HG02588 (cell line): ENCODE measurements around the gene PLCH1.
"Not testable (repeated sequence)": the region's sequence is repeated elsewhere in the genome, so short reads cannot be mapped to it uniquely, and the experiment has no call there.

ENCODE experiments used
- ATAC-seq: cut with Tn5 transposase; IDR thresholded peaks from one replicate; pipeline ENCODE4 v1.9.1; 2021; ENCODE audit warnings: mild to moderate bottlenecking, moderate library complexity; ENCODE audit not compliant: unreplicated experiment

The PLCH1 gene

DNA sequence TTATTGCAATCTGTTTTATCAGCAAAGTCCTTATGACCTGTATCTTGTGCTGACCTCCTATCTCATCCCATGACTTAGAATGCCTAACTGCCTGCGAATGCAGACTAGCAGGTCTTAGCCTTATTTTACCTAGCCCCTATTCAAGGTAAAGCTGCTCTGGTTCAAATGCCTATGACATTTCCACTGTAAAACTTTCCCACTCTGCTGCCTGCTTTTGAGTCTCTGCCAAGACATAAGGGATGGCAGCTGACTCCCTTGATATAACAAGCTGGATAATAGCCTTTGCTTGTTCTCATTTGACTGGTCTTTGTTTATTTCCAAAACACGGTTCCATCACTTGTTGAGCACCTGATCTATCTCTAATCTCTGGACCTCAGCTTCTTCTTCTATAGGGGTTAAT lies 319.5 kb downstream of the PLCH1 start:
- no peak for ATAC-seq

DNA sequence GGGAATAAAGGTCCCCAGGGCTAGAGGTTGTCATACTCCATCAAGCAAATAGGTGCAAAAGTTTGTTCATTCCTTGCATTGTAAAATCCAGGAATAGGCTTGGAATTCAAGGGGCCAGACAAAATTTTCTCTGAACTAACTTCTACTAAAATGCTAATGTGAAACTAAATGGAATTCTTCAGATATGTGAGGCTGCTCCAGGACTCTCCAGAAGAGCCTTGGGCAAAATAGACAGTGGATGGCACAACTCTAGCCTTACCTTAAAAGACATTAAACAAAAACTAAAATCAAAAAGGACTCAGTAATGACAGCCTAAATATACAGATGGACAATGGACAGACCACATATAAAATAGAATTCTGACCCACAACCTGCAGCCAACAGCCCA lies 320.6 kb downstream of the PLCH1 start:
- ATAC-seq: no peak

GRCh38 chr3:155423526-155424322 lies 321.1 kb downstream of the PLCH1 start:
- ATAC-seq: no peak

DNA sequence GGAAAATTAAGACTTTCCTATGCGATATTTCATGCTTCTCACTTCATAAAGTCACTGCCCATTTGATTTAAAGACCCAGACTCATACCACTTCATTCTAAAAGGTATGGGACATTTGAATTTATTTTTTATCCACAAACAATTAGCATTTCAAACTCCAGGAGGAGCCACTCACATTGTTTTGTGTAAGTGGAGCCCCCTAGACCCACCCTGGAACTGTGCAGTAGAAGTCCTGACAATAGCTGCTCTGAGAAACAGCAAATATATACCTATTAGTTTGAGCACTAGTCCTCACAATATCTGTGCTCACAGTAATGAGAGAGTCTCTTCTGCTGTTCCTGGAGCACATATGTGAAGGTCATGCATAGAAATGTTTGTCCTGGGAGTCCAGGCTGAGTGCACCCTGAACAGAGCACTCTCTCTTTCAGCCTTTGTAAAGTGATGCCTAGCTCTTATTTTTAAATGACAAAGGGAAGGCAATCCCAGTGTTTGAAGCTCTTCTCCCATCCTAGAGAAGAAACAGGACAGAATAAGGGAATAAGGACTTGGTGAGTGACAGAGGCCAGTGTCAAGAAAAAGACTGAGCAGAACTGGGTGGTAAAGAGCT lies 323.9 kb downstream of the PLCH1 start:
- ATAC-seq: no peak

GRCh38 chr3:155420406-155420805 lies 324.5 kb downstream of the PLCH1 start:
- no peak for ATAC-seq

DNA sequence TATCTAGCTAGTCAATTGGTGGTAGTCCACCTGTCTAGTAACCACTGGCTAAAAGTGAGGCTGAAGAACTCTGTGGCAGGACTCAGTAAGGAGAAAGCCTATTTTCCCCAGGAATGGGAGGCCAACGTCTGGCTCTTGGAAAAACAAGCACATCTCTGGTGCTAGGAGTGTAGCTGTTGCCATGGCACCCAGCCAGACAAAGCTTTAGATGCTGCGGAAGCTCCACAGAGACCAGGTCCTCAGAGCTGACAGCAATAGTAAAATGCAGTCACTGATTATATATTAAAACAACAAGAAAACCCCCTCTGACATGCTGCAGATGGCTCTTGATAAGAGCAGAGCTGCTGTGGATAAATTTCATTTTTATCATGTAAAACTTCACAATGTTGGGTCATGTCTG lies 326.5 kb downstream of the PLCH1 start:
- no peak for ATAC-seq

DNA sequence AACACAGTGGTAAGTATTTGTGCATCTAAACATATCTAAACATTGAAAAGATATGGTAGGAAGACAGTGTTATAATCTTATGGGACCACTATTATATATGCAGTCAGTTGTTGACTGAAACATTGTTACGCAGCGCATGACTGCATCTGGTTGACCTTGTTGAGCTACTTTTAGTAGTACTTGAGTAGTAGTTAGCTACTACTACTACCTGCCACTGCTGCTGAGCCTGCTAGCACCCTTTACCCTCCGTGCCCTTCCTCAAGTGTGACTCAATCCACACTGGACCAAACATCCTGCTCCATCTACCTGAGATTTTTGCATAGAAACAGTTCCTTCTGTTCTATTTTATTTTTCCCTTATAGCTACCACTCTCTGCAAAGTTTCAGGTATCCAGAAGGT lies 327.8 kb downstream of the PLCH1 start:
- no peak for ATAC-seq

GRCh38 chr3:155416500-155417118 lies 328.3 kb downstream of the PLCH1 start:
- no peak for ATAC-seq

DNA sequence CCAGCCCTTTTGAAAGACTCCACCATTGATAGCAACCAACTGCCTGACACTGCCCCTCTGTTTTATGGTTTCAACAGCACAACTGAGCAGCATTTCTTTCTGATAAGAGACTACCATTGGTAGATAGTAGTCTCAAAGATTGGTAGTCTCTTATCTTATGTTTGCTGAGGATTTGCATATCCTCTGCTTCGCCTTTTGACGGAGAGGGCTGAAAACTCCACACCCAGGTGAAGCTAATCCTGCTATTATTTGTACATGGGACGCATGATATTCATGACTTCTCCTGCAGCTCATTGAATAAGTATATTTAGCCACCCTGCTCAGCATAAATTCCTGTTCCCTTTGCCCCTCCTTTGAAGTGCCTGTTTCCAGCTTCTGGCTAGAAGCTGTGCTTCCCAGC lies 332.0 kb downstream of the PLCH1 start:
- no peak for ATAC-seq

GRCh38 chr3:155411500-155412223 lies 333.2 kb downstream of the PLCH1 start:
- no peak for ATAC-seq

- no peak for ATAC-seq
Observed at GRCh38 chr3:155409336-155409735, 335.5 kb downstream of the PLCH1 start.

GRCh38 chr3:155407971-155408370 lies 336.9 kb downstream of the PLCH1 start:
- no peak for ATAC-seq

DNA sequence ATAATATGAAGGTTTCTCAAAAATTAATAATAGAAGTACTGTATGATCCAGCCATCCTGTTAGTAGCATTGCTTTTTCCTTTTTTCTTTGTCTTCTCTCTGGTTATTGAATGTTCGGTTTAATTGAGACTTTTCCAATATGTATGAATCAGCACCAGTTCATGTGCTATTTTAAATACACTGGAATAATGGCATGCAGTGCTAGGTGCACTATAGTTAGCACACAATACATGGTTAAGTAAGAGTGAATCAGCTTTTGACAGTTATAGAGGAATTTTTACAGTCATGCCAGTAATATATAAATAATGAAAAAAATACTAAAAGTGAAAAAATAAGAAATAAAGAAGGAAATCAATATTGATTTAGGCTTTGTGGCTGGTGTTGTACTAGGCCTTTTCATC lies 337.5 kb downstream of the PLCH1 start:
- ATAC-seq: no peak

GRCh38 chr3:155404486-155404885 lies 340.4 kb downstream of the PLCH1 start:
- ATAC-seq: no peak

- ATAC-seq: no peak
Observed at GRCh38 chr3:155402656-155403055, 342.2 kb downstream of the PLCH1 start.

DNA sequence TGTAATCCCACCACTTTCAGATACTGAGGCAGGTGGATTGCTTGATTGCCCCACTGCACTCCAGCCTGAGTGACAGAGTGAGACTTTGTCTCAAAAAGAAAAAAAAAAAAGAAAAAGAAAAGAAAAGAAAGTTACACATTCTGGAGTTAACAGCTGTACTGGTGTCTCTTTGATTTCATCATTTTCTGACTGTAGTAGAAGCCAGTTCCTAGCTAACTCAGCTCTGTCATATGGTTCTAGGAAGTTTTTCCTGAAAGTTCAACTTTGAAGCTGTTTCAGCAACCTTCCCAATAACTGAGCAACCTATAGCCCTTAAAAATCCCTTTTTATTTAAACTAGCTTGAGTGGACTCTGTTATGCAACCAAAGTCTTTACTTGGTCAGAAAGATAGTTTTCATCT lies 346.8 kb downstream of the PLCH1 start:
- ATAC-seq: no peak

GRCh38 chr3:155394896-155395295 lies 350.0 kb downstream of the PLCH1 start:
- not testable (repeated sequence) for ATAC-seq

GRCh38 chr3:155394240-155394639 lies 350.6 kb downstream of the PLCH1 start:
- ATAC-seq: no peak

GRCh38 chr3:155393316-155393715 lies 351.6 kb downstream of the PLCH1 start:
- no peak for ATAC-seq

DNA sequence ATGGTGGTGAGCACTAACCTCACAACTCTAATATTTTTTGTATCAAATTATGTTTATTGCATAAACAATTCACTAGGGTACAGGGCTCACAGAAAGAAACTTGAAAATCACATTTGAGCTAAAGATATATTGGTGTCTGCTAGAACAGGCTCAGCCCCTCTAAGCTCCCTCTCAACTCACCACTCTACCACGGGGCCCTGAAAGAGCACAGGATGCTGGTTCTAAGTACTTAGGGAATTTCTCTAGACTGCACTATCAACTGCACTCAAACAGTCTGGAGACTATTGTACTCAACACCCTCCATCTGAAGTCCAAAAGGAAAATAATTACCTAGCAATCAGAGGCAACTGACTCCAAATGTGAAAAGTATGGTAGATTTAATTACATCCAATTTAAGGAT lies 352.7 kb downstream of the PLCH1 start:
- no peak for ATAC-seq

- no peak for ATAC-seq
Observed at GRCh38 chr3:155391551-155391958, 353.3 kb downstream of the PLCH1 start.

DNA sequence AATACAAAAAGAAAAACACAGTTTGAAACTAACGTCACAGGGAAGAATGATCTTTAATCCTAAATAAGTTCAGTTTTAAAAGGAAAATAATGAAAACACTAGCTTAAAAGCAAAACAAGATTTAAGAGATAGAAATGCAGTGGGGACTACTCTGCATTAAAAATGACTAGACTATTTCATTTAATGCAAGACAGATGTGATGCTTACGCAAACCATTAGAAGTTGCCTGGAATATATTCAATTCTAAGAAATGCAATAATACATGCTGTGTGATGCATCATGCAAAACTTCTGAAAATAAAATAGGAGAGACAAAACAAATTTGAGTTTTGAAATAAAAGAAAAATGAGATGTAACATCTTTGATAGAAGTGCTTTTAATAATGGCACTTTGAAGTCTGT lies 353.8 kb downstream of the PLCH1 start:
- ATAC-seq: no peak
